Stomach (tissue), 4 donors: ENCODE data around the gene CREM.

ENCODE experiments used
- POLR2AphosphoS5 ChIP-seq, 3 donors: sonication (generic); formaldehyde crosslinking; IDR thresholded peaks; one replicate each; pipeline ENCODE4 v1.6.1; 2016; ENCODE audit warnings: antibody characterized with exemption in 3 of 3
- TF ChIP-seq, protein P1 (sequence below), 7 experiments: fragments of 450-650 bp in 4 of 7; fragments of 200-600 bp in 3 of 7; sonication (generic) in 3 of 7; IDR thresholded peaks; one replicate each; pipeline ENCODE4 v1.5.1; 2016 to 2019; ENCODE audit warnings: antibody characterized with exemption in 7 of 7, control low read depth in 2 of 7, mild to moderate bottlenecking in 1 of 7

DNA sequence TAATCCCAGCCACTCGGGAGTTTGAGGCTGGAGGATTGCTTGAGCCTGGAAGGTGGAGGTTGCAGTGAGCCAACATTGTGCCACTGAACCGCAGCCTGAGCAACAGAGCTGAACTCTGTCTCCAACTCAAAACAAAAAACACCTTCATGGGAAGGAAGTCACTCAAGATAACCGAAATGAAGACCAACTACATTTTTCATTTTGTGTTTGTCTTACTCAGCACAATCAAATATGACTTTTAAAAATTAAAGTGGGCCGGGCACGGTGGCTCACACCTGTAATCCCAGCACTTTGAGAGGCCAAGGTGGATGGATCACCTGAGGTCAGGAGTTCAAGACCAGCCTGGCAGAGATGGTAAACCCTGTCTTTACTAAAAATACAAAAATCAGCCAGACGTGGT lies 40.0 kb downstream of the CREM start:
- TF ChIP-seq, protein P1, sequence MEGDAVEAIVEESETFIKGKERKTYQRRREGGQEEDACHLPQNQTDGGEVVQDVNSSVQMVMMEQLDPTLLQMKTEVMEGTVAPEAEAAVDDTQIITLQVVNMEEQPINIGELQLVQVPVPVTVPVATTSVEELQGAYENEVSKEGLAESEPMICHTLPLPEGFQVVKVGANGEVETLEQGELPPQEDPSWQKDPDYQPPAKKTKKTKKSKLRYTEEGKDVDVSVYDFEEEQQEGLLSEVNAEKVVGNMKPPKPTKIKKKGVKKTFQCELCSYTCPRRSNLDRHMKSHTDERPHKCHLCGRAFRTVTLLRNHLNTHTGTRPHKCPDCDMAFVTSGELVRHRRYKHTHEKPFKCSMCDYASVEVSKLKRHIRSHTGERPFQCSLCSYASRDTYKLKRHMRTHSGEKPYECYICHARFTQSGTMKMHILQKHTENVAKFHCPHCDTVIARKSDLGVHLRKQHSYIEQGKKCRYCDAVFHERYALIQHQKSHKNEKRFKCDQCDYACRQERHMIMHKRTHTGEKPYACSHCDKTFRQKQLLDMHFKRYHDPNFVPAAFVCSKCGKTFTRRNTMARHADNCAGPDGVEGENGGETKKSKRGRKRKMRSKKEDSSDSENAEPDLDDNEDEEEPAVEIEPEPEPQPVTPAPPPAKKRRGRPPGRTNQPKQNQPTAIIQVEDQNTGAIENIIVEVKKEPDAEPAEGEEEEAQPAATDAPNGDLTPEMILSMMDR (IDR thresholded peaks at IDR 0.05): no peak
- no peak for TF ChIP-seq POLR2AphosphoS5 (IDR thresholded peaks at IDR 0.05)
